Common myeloid progenitor, CD34-positive (primary cell): ENCODE data around the gene UPK1B. TPM values are rescaled to one million over a fixed set of nuclear protein-coding genes. Genes with fewer than 3 reads are reported as not detected.
"Not testable (repeated sequence)": the region's sequence is repeated elsewhere in the genome, so short reads cannot be mapped to it uniquely, and the experiment has no call there.

Source experiments
- CTCF ChIA-PET: fragments of 350-600 bp; sonication (Branson Sonifier 250); formaldehyde crosslinking; loops from one replicate; lab custom pipeline; 2021; ENCODE audit warnings: antibody characterized with exemption; lab: Charles Lee
- POLR2A ChIA-PET: fragments of 350-600 bp; sonication (Branson Sonifier 250); formaldehyde crosslinking; loops from one replicate; lab custom pipeline; 2021; ENCODE audit warnings: antibody characterized with exemption; lab: Charles Lee
- DNase-seq, 3 donors: peaks; one replicate each; pipeline versions ENCODE4 v3.0.0 to v3.0.0-alpha.2; 2013
- H3K27ac ChIP-seq, 2 experiments: 1 replicate in 1 of 2; 2 replicates in 1 of 2; pipeline ENCODE4 v1.7.0; 2013; ENCODE audit warnings: inconsistent platforms in 2 of 2, low read length in 2 of 2, mild to moderate bottlenecking in 2 of 2, low read depth in 1 of 2, moderate library complexity in 1 of 2; ENCODE audit not compliant: severe bottlenecking in 2 of 2, insufficient read depth in 1 of 2, poor library complexity in 1 of 2
- H3K27me3 ChIP-seq, 5 experiments: replicated peaks in 2 of 5; 1 replicate in 3 of 5; 2 replicates in 2 of 5; pipeline versions ENCODE4 v1.6.1 to v1.7.0; 2013; ENCODE audit warnings: low read length in 4 of 5, mild to moderate bottlenecking in 2 of 5, moderate library complexity in 2 of 5, inconsistent platforms in 1 of 5; ENCODE audit not compliant: insufficient read depth in 5 of 5, control insufficient read depth in 4 of 5
- H3K36me3 ChIP-seq, 4 experiments: 1 replicate in 2 of 4; 2 replicates in 2 of 4; pipeline versions ENCODE4 v1.6.1 to v1.7.0; 2013; ENCODE audit warnings: low read length in 3 of 4, control low read depth in 1 of 4, mild to moderate bottlenecking in 1 of 4; ENCODE audit not compliant: control insufficient read depth in 4 of 4, insufficient read depth in 4 of 4
- H3K4me1 ChIP-seq, 4 experiments: 1 replicate in 3 of 4; 2 replicates in 1 of 4; pipeline versions ENCODE4 v1.6.1 to v1.7.1; 2013; ENCODE audit warnings: low read length in 3 of 4, mild to moderate bottlenecking in 3 of 4, control low read depth in 1 of 4, inconsistent platforms in 1 of 4, moderate library complexity in 1 of 4; ENCODE audit not compliant: control insufficient read depth in 4 of 4, insufficient read depth in 4 of 4; ENCODE audit errors: control extremely low read depth in 1 of 4
- H3K4me3 ChIP-seq, 7 experiments: 1 replicate in 4 of 7; 2 replicates in 3 of 7; pipeline versions ENCODE4 v1.5.1 to v1.7.0; 2013; ENCODE audit warnings: mild to moderate bottlenecking in 7 of 7, low read length in 6 of 7, moderate library complexity in 6 of 7, inconsistent platforms in 2 of 7, low read depth in 2 of 7, control low read depth in 1 of 7; ENCODE audit not compliant: insufficient read depth in 4 of 7, control insufficient read depth in 1 of 7; ENCODE audit errors: extremely low read depth in 1 of 7
- H3K9me3 ChIP-seq, 5 experiments: 1 replicate in 4 of 5; 2 replicates in 1 of 5; pipeline versions ENCODE4 v1.6.1 to v1.7.1; 2013; ENCODE audit warnings: low read length in 4 of 5, mild to moderate bottlenecking in 2 of 5, inconsistent platforms in 1 of 5, low read depth in 1 of 5, moderate library complexity in 1 of 5; ENCODE audit not compliant: control insufficient read depth in 4 of 5, insufficient read depth in 2 of 5; ENCODE audit errors: control extremely low read depth in 1 of 5
- WGBS: methylation state at CpG from one replicate; pipeline ENCODE4 v1.1.5; 2013; ENCODE audit not compliant: insufficient coverage; 5-methylcytosine and 5-hydroxymethylcytosine counted together
- polyA plus RNA-seq: library from polyadenylated mRNA; unstranded; fragments of 120-200 nt; gene quantifications from one replicate; pipeline ENCODE4 v1.2.1, GENCODE V29; 2013

Gene UPK1B
- polyA plus RNA-seq = 0.01 TPM

GRCh38 chr3:119173325-119173724 lies at the start of gene UPK1B:
TSS of gene UPK1B (plus strand) at chr3:119173598. CDS start at chr3:119186742, 13,144 bp downstream.
- Histone ChIP-seq H3K27me3 (peaks cover 0 to 20% (median 5%) of the 10 kb centered on the region in 5 experiments), H3K27ac (no peak within 1 kb of the TSS), H3K4me1 (no peaks in the 10 kb centered on the region), H3K9me3 (no peaks in the 10 kb centered on the region), H3K4me3 (no peak within 1 kb of the TSS), H3K36me3 (no peaks in the 10 kb centered on the region)
- 47% methylated on average over 9 of the region's 13 CpGs for WGBS
- CTCF ChIA-PET = no interaction called here
- POLR2A ChIA-PET = interaction anchor here (0.6 kb wide), 1 partner anchor 9 kb away, joined by 10 read pairs; no protein-coding TSS in a partner anchor
- no peak for DNase-seq

DNA sequence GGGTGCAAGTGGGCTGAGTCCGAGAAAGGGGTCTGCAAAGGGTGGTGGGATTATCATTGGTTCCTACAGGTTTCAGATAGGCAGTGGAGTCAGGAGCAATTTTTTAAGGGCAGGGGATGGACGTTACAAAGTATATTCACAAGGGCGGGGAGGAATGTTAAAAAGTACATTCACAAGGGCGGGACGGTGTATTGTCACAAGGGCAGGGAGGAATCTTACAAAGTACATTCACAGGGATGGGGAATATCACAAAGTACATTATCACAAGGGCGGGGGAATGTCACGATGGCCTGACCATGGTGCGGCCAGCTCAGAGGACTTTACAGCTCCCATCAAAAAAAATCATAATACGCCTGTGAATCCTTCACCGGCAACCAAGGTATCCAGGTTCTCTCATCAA lies 48.1 kb upstream of the UPK1B start:
- 94% methylated on average over 10 of the region's 10 CpGs for WGBS

DNA sequence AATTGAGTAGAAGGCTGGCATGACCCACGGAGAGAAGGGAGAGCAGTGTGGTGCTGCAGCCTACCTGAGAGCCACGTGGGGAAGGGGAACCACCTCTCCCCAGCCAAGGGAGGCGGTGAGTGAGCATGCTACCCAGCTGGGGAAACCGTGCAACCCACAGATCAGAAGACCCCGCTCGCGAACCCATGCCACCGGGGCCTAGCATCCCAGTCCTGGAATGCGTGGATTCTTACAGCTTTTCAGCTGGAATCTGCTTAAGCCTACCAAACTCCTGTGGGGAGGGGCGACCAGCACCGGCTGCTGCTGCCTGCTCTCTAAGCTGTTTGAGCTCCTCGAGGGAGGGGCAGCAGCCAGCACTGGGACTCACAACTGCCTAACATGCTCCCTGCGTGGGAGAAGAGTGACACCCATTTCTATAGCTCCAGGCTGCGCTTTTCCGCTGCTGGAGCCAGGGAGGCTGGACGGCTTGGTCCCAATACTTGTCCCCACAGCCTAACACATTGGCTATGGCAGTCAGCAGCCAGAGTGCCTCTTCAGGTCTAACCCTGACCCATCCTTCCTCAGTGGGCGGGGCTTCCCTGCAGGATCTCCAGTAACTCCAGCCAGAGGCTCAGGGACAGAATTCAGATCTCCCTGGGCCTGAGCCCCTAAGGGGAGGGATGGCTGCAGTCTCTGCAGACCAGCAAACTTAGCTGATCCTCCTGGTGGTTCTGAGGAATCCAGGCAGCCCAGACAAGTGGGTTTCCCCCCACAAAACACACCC lies 47.5 kb upstream of the UPK1B start:
- WGBS = 86% methylated on average over 16 of the region's 17 CpGs
- H3K4me3 ChIP-seq = no peak overlapping the region
- peaks cover 0 to 3% (median 0%) of the 10 kb centered on the region in 5 experiments for H3K27me3 ChIP-seq
- POLR2A ChIA-PET = no interaction called here
- no peaks in the 10 kb centered on the region for H3K4me1 ChIP-seq
- CTCF ChIA-PET = no interaction called here
- H3K9me3 ChIP-seq = no peaks in the 10 kb centered on the region
- H3K27ac ChIP-seq = no peak overlapping the region
- DNase-seq = no peak
- no peaks in the 10 kb centered on the region for H3K36me3 ChIP-seq

More for the DNA sequence above, 48.1 kb upstream of the UPK1B start:
- POLR2A ChIA-PET = no interaction called here
- Histone ChIP-seq H3K4me3 (no peak overlapping the region), H3K27ac (no peak overlapping the region), H3K27me3 (peaks cover 0 to 3% (median 0%) of the 10 kb centered on the region in 5 experiments), H3K4me1 (no peaks in the 10 kb centered on the region), H3K36me3 (no peaks in the 10 kb centered on the region), H3K9me3 (no peaks in the 10 kb centered on the region)
- CTCF ChIA-PET = no interaction called here
- no peak for DNase-seq

DNA sequence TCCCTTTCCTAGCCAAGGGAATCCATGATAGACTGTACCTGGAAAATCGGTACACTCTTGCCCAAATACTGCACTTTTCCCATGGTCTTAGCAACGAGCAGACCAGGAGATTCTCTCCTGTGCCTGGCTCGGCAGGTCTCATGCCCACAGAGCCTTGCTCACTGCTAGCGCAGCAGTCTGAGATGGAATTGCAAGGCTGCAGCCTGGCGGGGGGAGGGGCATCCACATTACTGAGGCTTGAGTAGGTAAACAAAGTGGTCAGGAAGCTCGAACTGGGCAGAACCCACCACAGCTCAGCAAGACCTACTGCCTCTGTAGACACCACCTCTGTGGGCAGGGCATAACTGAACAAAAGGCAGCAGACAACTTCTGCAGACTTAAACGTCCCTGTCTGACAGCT lies 43.1 kb upstream of the UPK1B start:
- H3K27me3 ChIP-seq, H3K4me1 ChIP-seq, H3K4me3 ChIP-seq, POLR2A ChIA-PET, DNase-seq, H3K27ac ChIP-seq, H3K36me3 ChIP-seq, H3K9me3 ChIP-seq: not testable (repeated sequence)
- WGBS = 24% methylated on average over 2 of the region's 7 CpGs
- CTCF ChIA-PET = interaction anchor here (1.1 kb wide), 1 partner anchor 9 kb away, joined by 3 read pairs; no protein-coding TSS in a partner anchor

DNA sequence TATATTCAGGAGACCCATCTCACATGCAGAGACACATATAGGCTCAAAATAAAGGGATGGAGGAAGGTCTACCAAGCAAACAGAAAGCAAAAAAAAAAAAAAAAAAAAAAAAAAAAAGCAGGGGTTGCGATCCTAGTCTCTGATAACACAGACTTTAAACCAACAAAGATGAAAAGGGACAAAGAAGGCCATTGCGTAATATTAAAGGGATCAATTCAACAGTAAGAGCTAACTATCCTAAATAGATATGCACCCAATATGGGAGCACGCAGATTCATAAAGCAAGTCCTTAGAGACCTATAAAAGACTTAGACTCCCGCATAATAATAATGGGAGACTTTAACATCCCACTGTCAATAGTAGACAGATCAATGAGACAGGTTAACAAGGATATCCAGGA lies 41.1 kb upstream of the UPK1B start:
- CTCF ChIA-PET, DNase-seq, H3K27me3 ChIP-seq, H3K27ac ChIP-seq, POLR2A ChIA-PET, H3K9me3 ChIP-seq, H3K36me3 ChIP-seq, H3K4me1 ChIP-seq, H3K4me3 ChIP-seq: not testable (repeated sequence)
- WGBS = no CpG with 5 or more reads among the region's 4 CpGs

DNA sequence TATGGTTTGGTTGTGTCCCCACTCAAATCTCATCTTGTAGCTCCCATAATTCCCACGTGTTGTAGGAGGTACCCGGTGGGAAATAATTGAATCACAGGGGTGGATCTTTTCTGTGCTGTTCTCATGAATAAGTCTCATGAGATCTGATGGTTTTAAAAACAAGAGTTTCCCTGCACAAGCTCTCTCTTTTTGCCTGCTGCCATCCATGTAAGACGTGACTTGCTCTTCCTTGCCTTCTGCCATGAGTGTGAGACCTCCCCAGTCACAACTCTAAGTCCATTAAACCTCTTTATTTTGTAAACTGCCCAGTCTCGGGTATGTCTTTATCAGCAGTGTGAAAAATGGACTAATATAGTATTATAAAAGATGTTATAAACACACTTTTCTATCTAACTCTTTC lies 34.0 kb upstream of the UPK1B start:
- H3K4me3 ChIP-seq, H3K36me3 ChIP-seq, POLR2A ChIA-PET, H3K27ac ChIP-seq, DNase-seq, H3K27me3 ChIP-seq, H3K9me3 ChIP-seq, H3K4me1 ChIP-seq: not testable (repeated sequence)
- CTCF ChIA-PET = interaction anchor here (0.8 to 1.0 kb wide), 2 partner anchors 9 to 255 kb away, joined by 3 read pairs; no protein-coding TSS in a partner anchor
- 89% methylated on average over 3 of the region's 4 CpGs for WGBS

DNA sequence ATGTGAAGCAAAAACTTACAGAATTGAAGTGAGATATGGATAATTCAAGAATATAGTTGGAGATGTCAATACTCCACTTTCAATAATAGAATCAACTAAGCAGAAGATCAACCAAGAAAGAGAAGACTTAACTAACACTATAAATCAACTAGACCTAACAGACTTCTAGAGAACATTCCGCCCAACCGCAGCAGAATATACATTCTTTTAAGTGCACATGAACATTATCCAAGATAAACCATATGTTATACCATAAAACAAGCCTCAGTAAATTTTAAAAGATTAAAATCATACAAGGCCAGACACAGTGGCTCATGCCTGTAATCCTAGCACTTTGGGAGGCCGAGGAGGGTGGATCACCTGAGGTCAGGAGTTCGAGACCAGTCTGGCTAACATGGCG lies 32.9 kb upstream of the UPK1B start:
- H3K27me3 ChIP-seq = no peaks in the 10 kb centered on the region
- no peaks in the 10 kb centered on the region for H3K9me3 ChIP-seq
- H3K36me3 ChIP-seq = no peaks in the 10 kb centered on the region
- ChIA-PET CTCF (no interaction called here), POLR2A (no interaction called here)
- 96% methylated on average over 4 of the region's 5 CpGs for WGBS
- H3K27ac ChIP-seq = no peak overlapping the region
- H3K4me3 ChIP-seq = no peak overlapping the region
- no peaks in the 10 kb centered on the region for H3K4me1 ChIP-seq
- no peak for DNase-seq
